ENCODE measurements around the gene FAM76B. TPM values are rescaled to one million over a fixed set of nuclear protein-coding genes. Genes with fewer than 3 reads are reported as not detected.

The FAM76B gene
- total and polyA plus RNA-seq, 9 of the 15 experiments (the other 6 are each of a cell fraction or from before 2014, with no cell fraction given): 22.5 to 60.0 (median 35.0) TPM

GRCh38 chr11:95790123-95790932 is 746 bp upstream of the FAM76B start, which contains the start of gene CEP57:
CEP57 (plus strand) TSS chr11:95790498; CDS start chr11:95790699, 201 bp downstream.
- Histone ChIP-seq H3K27me3 (ENCODE audit: control insufficient read depth in 2 of 2, insufficient read depth in 2 of 2, low read length in 2 of 2) (no peaks in the 10 kb centered on the region), H3K36me3 (ENCODE audit: control insufficient read depth, insufficient read depth, low read length) (peaks cover 41% of the 10 kb centered on the region), H4K20me1 (replicated peaks; ENCODE audit: control insufficient read depth, insufficient read depth, low read length) (peaks cover 6% of the 10 kb centered on the region; the same call in 1 of the 2 replicates), H3K9me1 (ENCODE audit: control insufficient read depth, insufficient read depth, low read length) (no peaks in the 10 kb centered on the region), H3K4me1 (replicated peaks in 1 of 2; ENCODE audit: control insufficient read depth in 2 of 2, insufficient read depth in 2 of 2, low read length in 2 of 2) (peaks cover 4 to 14% of the 10 kb centered on the region in 2 experiments; a peak in 4 of 5 replicates), H3K27ac (ENCODE audit: extremely low read depth, low read depth, low read length) (peak within 1 kb of the TSS; percentile 99), H3K9ac (ENCODE audit: insufficient read depth in 1 of 2, low read depth in 2 of 2, low read length in 2 of 2) (peak within 1 kb of the TSS; percentile 96 to 99), H2AFZ (ENCODE audit: low read depth, low read length) (peak within 1 kb of the TSS; percentile 95), H3K9me3 (replicated peaks; ENCODE audit: control insufficient read depth, insufficient read depth, low read depth, low read length) (no peaks in the 10 kb centered on the region), H3K79me2 (ENCODE audit: control insufficient read depth, insufficient read depth, low read length) (peaks cover 76% of the 10 kb centered on the region), H3K4me3 (peak within 1 kb of the TSS; percentile 88), H3K4me2 (ENCODE audit: insufficient read depth, low read length) (peak within 1 kb of the TSS; percentile 95)
- WGBS (ENCODE audit: insufficient coverage, low coverage, missing lambda C conversion rate): under 1% methylated on average over 51 of the region's 55 CpGs
- TSS peak; percentile 46 for BruUV-seq (replicated peaks)
- ATAC-seq (peak; percentile 80), DNase-seq (ENCODE audit: extremely low read depth in 1 of 4, low spot score in 3 of 4) (peak; percentile 87 to 99 (median 90)), FAIRE-seq (peak; percentile 91)
- ChIA-PET CTCF (ENCODE audit: low intra/inter-chr PET ratio) (no interaction called here), POLR2A (interaction anchor here (0.6 to 3.8 kb wide), 25 partner anchors 7 to 646 kb away, joined by 3 to 20 read pairs (median 3); partner anchors contain the start of genes CCDC82 and JRKL)
- intact Hi-C loops (cut with micrococcal nuclease) (loop anchor here (5.0 kb wide), 1 partner anchor 452 kb away; no protein-coding TSS in a partner anchor), in situ Hi-C loops (cut with MboI) (no loop called here)
- TF ChIP-seq ZNF146 (CRISPR knock-in tag; IDR thresholded peaks at IDR 0.05; ENCODE audit: unreplicated experiment): no peak
- TF ChIP-seq STAT5B (CRISPR knock-in tag; IDR thresholded peaks at IDR 0.05): no peak
- peak in 1 of 2 experiments; percentile 74; a peak in 2 of 4 replicates for TF ChIP-seq CSDE1 (IDR thresholded peaks at IDR 0.05)
- TF ChIP-seq MTF1 (CRISPR knock-in tag; IDR thresholded peaks at IDR 0.05; ENCODE audit: borderline replicate concordance): no peak
- TF ChIP-seq ZNF696 (CRISPR knock-in tag; conservative IDR thresholded peaks at IDR 0.05): no peak
- peak; percentile 90 for TF ChIP-seq AFF4 (CRISPR knock-in tag; IDR thresholded peaks at IDR 0.05)
- TF ChIP-seq RBM22 (IDR thresholded peaks at IDR 0.05; ENCODE audit: low read depth, low read length, poor library complexity, severe bottlenecking): peak; percentile 34
- no peak for TF ChIP-seq JUNB (CRISPR knock-in tag; conservative IDR thresholded peaks at IDR 0.05)
- TF ChIP-seq NFIC (IDR thresholded peaks at IDR 0.05): no peak
- TF ChIP-seq NR2C1 (IDR thresholded peaks at IDR 0.05): peak; percentile 52
- no peak; the same call in 1 of the 2 replicates for TF ChIP-seq NR2C1 (tag; IDR thresholded peaks at IDR 0.05)
- no peak for TF ChIP-seq ZNF174 (CRISPR knock-in tag; IDR thresholded peaks at IDR 0.05)
- TF ChIP-seq ZFX (CRISPR knock-in tag; IDR thresholded peaks at IDR 0.05): peak; percentile 92
- 0 out of 2 replicates have a peak, but pooled peaks have one; percentile 17 for TF ChIP-seq DNMT1 (IDR thresholded peaks at IDR 0.05)
- TF ChIP-seq TAF9B (IDR thresholded peaks at IDR 0.05; ENCODE audit: partially characterized antibody): peak; percentile 62
- no peak for TF ChIP-seq NCOA6 (IDR thresholded peaks at IDR 0.05)
- peak; percentile 24; the same call in 1 of the 2 replicates for TF ChIP-seq GABPB1 (CRISPR knock-in tag; IDR thresholded peaks at IDR 0.05)
- peak; percentile 39; the same call in 1 of the 2 replicates for TF ChIP-seq HCFC1 (IDR thresholded peaks at IDR 0.05; ENCODE audit: low read depth, low read length)
- TF ChIP-seq NONO (IDR thresholded peaks at IDR 0.05; ENCODE audit: low read depth in 2 of 2, low read length in 1 of 2): no peak
- no peak; a peak in 1 of 4 replicates for TF ChIP-seq RCOR1 (IDR thresholded peaks at IDR 0.05; ENCODE audit: borderline replicate concordance in 1 of 2, low read depth in 2 of 2, low read length in 2 of 2)

Measured in K562 (cell line).